K562 (cell line): Measurements from ENCODE around the gene TAF11L11. TPM values are rescaled to one million over a fixed set of nuclear protein-coding genes. Genes with fewer than 3 reads are reported as not detected.

Experiments used
- polyA plus RNA-seq, 8 experiments: library from polyadenylated mRNA; depleted of rRNA in 4 of 8; stranded (reverse) in 5 of 8; unstranded in 3 of 8; fragments of >200 nt; fragmentation: Nextera tagmentation in 2 of 8; fragmentation: Illumina TruSeq in 1 of 8; extraction: Ambion mirVana in 2 of 8; extraction: Trizol in 1 of 8; gene quantifications; 2 replicates each; pipeline versions ENCODE4 v1.2.1 to v1.2.3, GENCODE V29; 2011 to 2014; ENCODE audit warnings: inconsistent platforms in 1 of 8, missing spikeins in 1 of 8
- small RNA-seq: library from RNA; depleted of rRNA; stranded (forward); fragments of <200 nt; gene quantifications from one replicate; pipeline ENCODE3, GENCODE V24; 2014
- total RNA-seq, 7 experiments: library from RNA; depleted of rRNA in 6 of 7; stranded (reverse); fragments of >200 nt in 6 of 7; fragmentation: Illumina TruSeq in 2 of 7; extraction: Trizol in 2 of 7; gene quantifications; 2 replicates each; pipeline versions ENCODE4 v1.2.1 to v1.2.3, GENCODE V29; 2011 to 2021; ENCODE audit warnings: low replicate concordance in 1 of 7

TAF11L11 gene
- total and polyA plus RNA-seq, 9 of the 15 experiments (the other 6 are each of a cell fraction or from before 2014, with no cell fraction given): not detected

Small RNAs within 50 kb of the gene (small RNA-seq; reads per million reads assigned to genes)
- gene AC233724.1 (not detected), gene AC233724.2 (not detected), gene AC233724.3 (not detected), gene AC233724.4 (not detected), gene AC233724.6 (not detected), gene AC233724.7 (not detected)

Other genes starting within 250 kb of the TAF11L11 start
Only the 7 nearest of the 12 such genes appear.
- gene TAF11L7, start 18.4 kb upstream of the TAF11L11 start, total RNA-seq (2014; rRNA removed): not detected in 2 replicates
- not detected in 2 replicates for gene TAF11L7, start 18.4 kb upstream of the TAF11L11 start, total RNA-seq (2014; rRNA removed; fragmentation: Illumina TruSeq; extraction: Trizol)
- not detected in 2 replicates for gene TAF11L7, start 18.4 kb upstream of the TAF11L11 start, total RNA-seq (2015; rRNA removed; fragmentation: Illumina TruSeq; extraction: Trizol)
- not detected in 2 replicates for gene TAF11L7, start 18.4 kb upstream of the TAF11L11 start, total RNA-seq (2021)
- gene TAF11L7, start 18.4 kb upstream of the TAF11L11 start, polyA plus RNA-seq (2011; rRNA removed): 1.9 TPM in 1 of 2 replicates, not detected in the other
- not detected in 2 replicates for gene TAF11L7, start 18.4 kb upstream of the TAF11L11 start, polyA plus RNA-seq (2014; fragmentation: Illumina TruSeq; extraction: Trizol)
- gene TAF11L7, start 18.4 kb upstream of the TAF11L11 start, polyA plus RNA-seq (2014; fragmentation: Nextera tagmentation; extraction: Ambion mirVana): under 1 TPM in 1 of 2 experiments, not detected in 1; 0.27 TPM
- 0.20 TPM in 1 of 2 replicates, not detected in the other for gene TAF11L7, start 18.4 kb upstream of the TAF11L11 start, polyA plus RNA-seq (2014; rRNA removed)
- gene TAF11L8, start 13.2 kb upstream of the TAF11L11 start, total RNA-seq (2014; rRNA removed): not detected in 2 replicates
- not detected in 2 replicates for gene TAF11L8, start 13.2 kb upstream of the TAF11L11 start, total RNA-seq (2014; rRNA removed; fragmentation: Illumina TruSeq; extraction: Trizol)
- not detected in 2 replicates for gene TAF11L8, start 13.2 kb upstream of the TAF11L11 start, total RNA-seq (2015; rRNA removed; fragmentation: Illumina TruSeq; extraction: Trizol)
- not detected in 2 replicates for gene TAF11L8, start 13.2 kb upstream of the TAF11L11 start, total RNA-seq (2021)
- not detected in 2 replicates for gene TAF11L8, start 13.2 kb upstream of the TAF11L11 start, polyA plus RNA-seq (2011; rRNA removed)
- not detected in 2 replicates for gene TAF11L8, start 13.2 kb upstream of the TAF11L11 start, polyA plus RNA-seq (2014; fragmentation: Illumina TruSeq; extraction: Trizol)
- not detected for gene TAF11L8, start 13.2 kb upstream of the TAF11L11 start, polyA plus RNA-seq (2014; fragmentation: Nextera tagmentation; extraction: Ambion mirVana)
- not detected in 2 replicates for gene TAF11L8, start 13.2 kb upstream of the TAF11L11 start, polyA plus RNA-seq (2014; rRNA removed)
- gene TAF11L9, start 9.8 kb upstream of the TAF11L11 start, total RNA-seq (2014; rRNA removed): 0.57 and 0.68 TPM in 2 replicates
- 0.29 TPM in 1 of 2 replicates, not detected in the other for gene TAF11L9, start 9.8 kb upstream of the TAF11L11 start, total RNA-seq (2014; rRNA removed; fragmentation: Illumina TruSeq; extraction: Trizol)
- not detected in 2 replicates for gene TAF11L9, start 9.8 kb upstream of the TAF11L11 start, total RNA-seq (2015; rRNA removed; fragmentation: Illumina TruSeq; extraction: Trizol)
- gene TAF11L9, start 9.8 kb upstream of the TAF11L11 start, total RNA-seq (2021): 0.53 TPM in 1 of 2 replicates, not detected in the other
- gene TAF11L9, start 9.8 kb upstream of the TAF11L11 start, polyA plus RNA-seq (2011; rRNA removed): not detected in 2 replicates
- not detected in 2 replicates for gene TAF11L9, start 9.8 kb upstream of the TAF11L11 start, polyA plus RNA-seq (2014; fragmentation: Illumina TruSeq; extraction: Trizol)
- gene TAF11L9, start 9.8 kb upstream of the TAF11L11 start, polyA plus RNA-seq (2014; fragmentation: Nextera tagmentation; extraction: Ambion mirVana): under 1 TPM in 1 of 2 experiments, not detected in 1; 0.27 TPM
- gene TAF11L9, start 9.8 kb upstream of the TAF11L11 start, polyA plus RNA-seq (2014; rRNA removed): 0.20 TPM in 1 of 2 replicates, not detected in the other
- gene TAF11L10, start 6.4 kb upstream of the TAF11L11 start, total RNA-seq (2014; rRNA removed): 0.57 and 0.68 TPM in 2 replicates
- gene TAF11L10, start 6.4 kb upstream of the TAF11L11 start, total RNA-seq (2014; rRNA removed; fragmentation: Illumina TruSeq; extraction: Trizol): 0.29 TPM in 1 of 2 replicates, not detected in the other
- gene TAF11L10, start 6.4 kb upstream of the TAF11L11 start, total RNA-seq (2015; rRNA removed; fragmentation: Illumina TruSeq; extraction: Trizol): not detected in 2 replicates
- gene TAF11L10, start 6.4 kb upstream of the TAF11L11 start, total RNA-seq (2021): 0.53 TPM in 1 of 2 replicates, not detected in the other
- 3.7 TPM in 1 of 2 replicates, not detected in the other for gene TAF11L10, start 6.4 kb upstream of the TAF11L11 start, polyA plus RNA-seq (2011; rRNA removed)
- gene TAF11L10, start 6.4 kb upstream of the TAF11L11 start, polyA plus RNA-seq (2014; fragmentation: Illumina TruSeq; extraction: Trizol): not detected in 2 replicates
- gene TAF11L10, start 6.4 kb upstream of the TAF11L11 start, polyA plus RNA-seq (2014; fragmentation: Nextera tagmentation; extraction: Ambion mirVana): under 1 TPM in 1 of 2 experiments, not detected in 1; 0.27 TPM
- gene TAF11L10, start 6.4 kb upstream of the TAF11L11 start, polyA plus RNA-seq (2014; rRNA removed): 0.20 TPM in 1 of 2 replicates, not detected in the other
- not detected in 2 replicates for gene TAF11L12, start 6.2 kb downstream of the TAF11L11 start, total RNA-seq (2014; rRNA removed)
- gene TAF11L12, start 6.2 kb downstream of the TAF11L11 start, total RNA-seq (2014; rRNA removed; fragmentation: Illumina TruSeq; extraction: Trizol): not detected in 2 replicates
- gene TAF11L12, start 6.2 kb downstream of the TAF11L11 start, total RNA-seq (2015; rRNA removed; fragmentation: Illumina TruSeq; extraction: Trizol): not detected in 2 replicates
- not detected in 2 replicates for gene TAF11L12, start 6.2 kb downstream of the TAF11L11 start, total RNA-seq (2021)
- gene TAF11L12, start 6.2 kb downstream of the TAF11L11 start, polyA plus RNA-seq (2011; rRNA removed): not detected in 2 replicates
- not detected in 2 replicates for gene TAF11L12, start 6.2 kb downstream of the TAF11L11 start, polyA plus RNA-seq (2014; fragmentation: Illumina TruSeq; extraction: Trizol)
- not detected for gene TAF11L12, start 6.2 kb downstream of the TAF11L11 start, polyA plus RNA-seq (2014; fragmentation: Nextera tagmentation; extraction: Ambion mirVana)
- gene TAF11L12, start 6.2 kb downstream of the TAF11L11 start, polyA plus RNA-seq (2014; rRNA removed): not detected in 2 replicates
- not detected in 2 replicates for gene TAF11L13, start 27.9 kb downstream of the TAF11L11 start, total RNA-seq (2014; rRNA removed)
- gene TAF11L13, start 27.9 kb downstream of the TAF11L11 start, total RNA-seq (2014; rRNA removed; fragmentation: Illumina TruSeq; extraction: Trizol): not detected in 2 replicates
- not detected in 2 replicates for gene TAF11L13, start 27.9 kb downstream of the TAF11L11 start, total RNA-seq (2015; rRNA removed; fragmentation: Illumina TruSeq; extraction: Trizol)
- gene TAF11L13, start 27.9 kb downstream of the TAF11L11 start, total RNA-seq (2021): not detected in 2 replicates
- not detected in 2 replicates for gene TAF11L13, start 27.9 kb downstream of the TAF11L11 start, polyA plus RNA-seq (2011; rRNA removed)
- not detected in 2 replicates for gene TAF11L13, start 27.9 kb downstream of the TAF11L11 start, polyA plus RNA-seq (2014; fragmentation: Illumina TruSeq; extraction: Trizol)
- gene TAF11L13, start 27.9 kb downstream of the TAF11L11 start, polyA plus RNA-seq (2014; fragmentation: Nextera tagmentation; extraction: Ambion mirVana): not detected
- not detected in 2 replicates for gene TAF11L13, start 27.9 kb downstream of the TAF11L11 start, polyA plus RNA-seq (2014; rRNA removed)
- not detected in 2 replicates for gene TAF11L14, start 30.3 kb downstream of the TAF11L11 start, total RNA-seq (2014; rRNA removed)
- gene TAF11L14, start 30.3 kb downstream of the TAF11L11 start, total RNA-seq (2014; rRNA removed; fragmentation: Illumina TruSeq; extraction: Trizol): not detected in 2 replicates
- gene TAF11L14, start 30.3 kb downstream of the TAF11L11 start, total RNA-seq (2015; rRNA removed; fragmentation: Illumina TruSeq; extraction: Trizol): not detected in 2 replicates
- not detected in 2 replicates for gene TAF11L14, start 30.3 kb downstream of the TAF11L11 start, total RNA-seq (2021)
- gene TAF11L14, start 30.3 kb downstream of the TAF11L11 start, polyA plus RNA-seq (2011; rRNA removed): not detected in 2 replicates
- not detected in 2 replicates for gene TAF11L14, start 30.3 kb downstream of the TAF11L11 start, polyA plus RNA-seq (2014; fragmentation: Illumina TruSeq; extraction: Trizol)
- gene TAF11L14, start 30.3 kb downstream of the TAF11L11 start, polyA plus RNA-seq (2014; fragmentation: Nextera tagmentation; extraction: Ambion mirVana): not detected
- not detected in 2 replicates for gene TAF11L14, start 30.3 kb downstream of the TAF11L11 start, polyA plus RNA-seq (2014; rRNA removed)